Measurements from ENCODE around the gene ZSCAN22. TPM values are rescaled to one million over a fixed set of nuclear protein-coding genes. Genes with fewer than 3 reads are reported as not detected.

Gene ZSCAN22
- total RNA-seq, 1 experiment from 2014 or later: 3.2 TPM

GRCh38 chr19:58382997-58383603, 56.3 kb downstream of the ZSCAN22 start:
- DNase-seq (ENCODE audit: low spot score): no peak
- CTCF ChIA-PET: no interaction called here

GRCh38 chr19:58385313-58385890, 58.6 kb downstream of the ZSCAN22 start:
- Histone ChIP-seq H3K27me3 (replicated peaks; ENCODE audit: insufficient read depth, low read depth, low read length, poor library complexity) (no peaks in the 10 kb centered on the region), H3K4me1 (ENCODE audit: insufficient read depth, low read length, poor library complexity, severe bottlenecking) (peaks cover 21% of the 10 kb centered on the region), H3K4me3 (ENCODE audit: low read depth, low read length, poor library complexity, severe bottlenecking) (peak overlapping the region; percentile 76), H3K36me3 (ENCODE audit: insufficient read depth, low read length, poor library complexity, severe bottlenecking) (peaks cover 23% of the 10 kb centered on the region), H3K27ac (ENCODE audit: low read depth, low read length, poor library complexity, severe bottlenecking) (peak overlapping the region; percentile 98), H3K9me3 (ENCODE audit: low read depth, low read length, poor library complexity, severe bottlenecking) (no peaks in the 10 kb centered on the region)
- no peak for TF ChIP-seq CTCF (conservative IDR thresholded peaks at IDR 0.05; ENCODE audit: low read depth, low read length)
- no peak for TF ChIP-seq EZH2 (IDR thresholded peaks at IDR 0.05; ENCODE audit: borderline replicate concordance, low read depth, low read length, poor library complexity, severe bottlenecking)
- intact Hi-C loops (cut with micrococcal nuclease; ENCODE audit: unreplicated experiment): no loop called here
- ChIA-PET CTCF (no interaction called here), POLR2A (ENCODE audit: low non-redundant PET) (no interaction called here)
- no peak for DNase-seq (ENCODE audit: low spot score)
- no TSS peak for BruUV-seq (replicated peaks)

More at GRCh38 chr19:58382997-58383603, 56.3 kb downstream of the ZSCAN22 start:
- Histone ChIP-seq H3K9me3 (ENCODE audit: low read depth, low read length, poor library complexity, severe bottlenecking) (no peaks in the 10 kb centered on the region), H3K27ac (ENCODE audit: low read depth, low read length, poor library complexity, severe bottlenecking) (no peak overlapping the region), H3K4me1 (ENCODE audit: insufficient read depth, low read length, poor library complexity, severe bottlenecking) (peaks cover 8% of the 10 kb centered on the region), H3K4me3 (ENCODE audit: low read depth, low read length, poor library complexity, severe bottlenecking) (no peak overlapping the region), H3K27me3 (replicated peaks; ENCODE audit: insufficient read depth, low read depth, low read length, poor library complexity) (no peaks in the 10 kb centered on the region), H3K36me3 (ENCODE audit: insufficient read depth, low read length, poor library complexity, severe bottlenecking) (peaks cover 4% of the 10 kb centered on the region)
- POLR2A ChIA-PET (ENCODE audit: low non-redundant PET): no interaction called here
- BruUV-seq (replicated peaks): no TSS peak
- TF ChIP-seq EZH2 (IDR thresholded peaks at IDR 0.05; ENCODE audit: borderline replicate concordance, low read depth, low read length, poor library complexity, severe bottlenecking) (no peak), CTCF (conservative IDR thresholded peaks at IDR 0.05; ENCODE audit: low read depth, low read length) (no peak)
- intact Hi-C loops (cut with micrococcal nuclease; ENCODE audit: unreplicated experiment): no loop called here

GRCh38 chr19:58385891-58386575, 59.2 kb downstream of the ZSCAN22 start:
- intact Hi-C loops (cut with micrococcal nuclease; ENCODE audit: unreplicated experiment): no loop called here
- H3K4me3 ChIP-seq (ENCODE audit: low read depth, low read length, poor library complexity, severe bottlenecking): peak overlapping the region; percentile 76
- CTCF ChIA-PET: no interaction called here
- POLR2A ChIA-PET (ENCODE audit: low non-redundant PET): no interaction called here
- no TSS peak for BruUV-seq (replicated peaks)
- peaks cover 21% of the 10 kb centered on the region for H3K4me1 ChIP-seq (ENCODE audit: insufficient read depth, low read length, poor library complexity, severe bottlenecking)
- H3K27me3 ChIP-seq (replicated peaks; ENCODE audit: insufficient read depth, low read depth, low read length, poor library complexity): no peaks in the 10 kb centered on the region
- no peak for TF ChIP-seq CTCF (conservative IDR thresholded peaks at IDR 0.05; ENCODE audit: low read depth, low read length)
- no peak for TF ChIP-seq EZH2 (IDR thresholded peaks at IDR 0.05; ENCODE audit: borderline replicate concordance, low read depth, low read length, poor library complexity, severe bottlenecking)
- peak overlapping the region; percentile 98 for H3K27ac ChIP-seq (ENCODE audit: low read depth, low read length, poor library complexity, severe bottlenecking)
- no peak for DNase-seq (ENCODE audit: low spot score)
- no peaks in the 10 kb centered on the region for H3K9me3 ChIP-seq (ENCODE audit: low read depth, low read length, poor library complexity, severe bottlenecking)
- peaks cover 30% of the 10 kb centered on the region for H3K36me3 ChIP-seq (ENCODE audit: insufficient read depth, low read length, poor library complexity, severe bottlenecking)

Measured in A673 (cell line).